Esophagus muscularis mucosa (tissue), 4 donors: ENCODE data around the gene SIKE1. TPM values are rescaled to one million over a fixed set of nuclear protein-coding genes. Genes with fewer than 3 reads are reported as not detected.
"Not testable (repeated sequence)": the region's sequence is repeated elsewhere in the genome, so short reads cannot be mapped to it uniquely, and the experiment has no call there.

ENCODE experiments used
- DNase-seq: peaks from one replicate; pipeline ENCODE4 v3.0.0-alpha.2; 2017; ENCODE audit errors: extremely low spot score
- H3K27ac ChIP-seq, 4 donors: fragments of 200-600 bp; sonication (generic); replicated peaks in 1 of 4; 1 replicate in 3 of 4; 2 replicates in 1 of 4; pipeline ENCODE4 v1.5.1; 2016 to 2019; ENCODE audit warnings: mild to moderate bottlenecking in 1 of 4
- H3K27me3 ChIP-seq, 4 donors: fragments of 200-600 bp; sonication (generic); one replicate each; pipeline versions ENCODE4 v1.5.1 to v1.6.0; 2016 to 2019
- H3K36me3 ChIP-seq, 4 donors: fragments of 200-600 bp; sonication (generic); one replicate each; pipeline ENCODE4 v1.5.1; 2016 to 2019
- H3K4me1 ChIP-seq, 4 donors: fragments of 200-600 bp; sonication (generic); one replicate each; pipeline ENCODE4 v1.5.1; 2016 to 2019
- H3K4me3 ChIP-seq, 4 donors: fragments of 200-600 bp; sonication (generic); 1 replicate in 2 of 4; 2 replicates in 2 of 4; pipeline ENCODE4 v1.5.1; 2016 to 2019; ENCODE audit warnings: mild to moderate bottlenecking in 4 of 4, moderate library complexity in 1 of 4
- H3K9me3 ChIP-seq, 4 donors: fragments of 200-600 bp; sonication (generic); 1 replicate in 3 of 4; 2 replicates in 1 of 4; pipeline ENCODE4 v1.5.1; 2016 to 2019
- CTCF ChIP-seq, 3 experiments: fragments of 200-600 bp in 2 of 3; fragments of 450-650 bp in 1 of 3; sonication (generic) in 2 of 3; IDR thresholded peaks; one replicate each; pipeline ENCODE4 v1.5.1; 2017 to 2019; ENCODE audit warnings: antibody characterized with exemption in 3 of 3, mild to moderate bottlenecking in 2 of 3, moderate library complexity in 1 of 3
- EP300 ChIP-seq: sonication (generic); formaldehyde crosslinking; IDR thresholded peaks from one replicate; pipeline ENCODE4 v1.6.1; 2017; ENCODE audit warnings: antibody characterized with exemption
- POLR2A ChIP-seq: fragments of 450-650 bp; IDR thresholded peaks from one replicate; pipeline ENCODE4 v1.6.1; 2017; ENCODE audit warnings: antibody characterized with exemption, moderate library complexity, mild to moderate bottlenecking, low read depth
- POLR2AphosphoS5 ChIP-seq, 2 donors: sonication (generic); formaldehyde crosslinking; IDR thresholded peaks; one replicate each; pipeline ENCODE4 v1.6.1; 2017; ENCODE audit warnings: antibody characterized with exemption in 2 of 2
- WGBS: methylation state at CpG from one replicate; pipeline ENCODE4 v1.1.5; 2018; 5-methylcytosine and 5-hydroxymethylcytosine counted together
- intact Hi-C: fragments of 100-400 bp; cut with DNase I; formaldehyde crosslinking; loops from one replicate; pipeline ENCODE4 v1.15.1; 2023
- total RNA-seq, 4 donors: library from RNA; depleted of rRNA; stranded (reverse); fragments of >200 nt; gene quantifications; one replicate each; pipeline versions ENCODE4 v1.1.0 to v1.2.1, GENCODE V29; 2016

SIKE1 gene
- total RNA-seq, 4 donors from 2014 or later: 31.5 to 60.7 (median 50.9) TPM

GRCh38 chr1:114819869-114820268 is 39.4 kb upstream of the SIKE1 start:
- intact Hi-C loops: no loop called here

GRCh38 chr1:114804449-114804848 is 24.0 kb upstream of the SIKE1 start:
- intact Hi-C loops, H3K9me3 ChIP-seq, DNase-seq, H3K27me3 ChIP-seq, H3K27ac ChIP-seq, H3K4me1 ChIP-seq, H3K4me3 ChIP-seq, H3K36me3 ChIP-seq: not testable (repeated sequence)
- 80% methylated on average over 1 of the region's 33 CpGs for WGBS

More at GRCh38 chr1:114819869-114820268, 39.4 kb upstream of the SIKE1 start:
- 70% methylated on average over 3 of the region's 3 CpGs for WGBS
- H3K27me3 ChIP-seq: no peaks in the 10 kb centered on the region
- no peak overlapping the region for H3K4me3 ChIP-seq
- H3K4me1 ChIP-seq: no peaks in the 10 kb centered on the region
- TF ChIP-seq CTCF (IDR thresholded peaks at IDR 0.05) (no peak), POLR2AphosphoS5 (IDR thresholded peaks at IDR 0.05) (no peak), POLR2A (no peak), EP300 (no peak)
- no peaks in the 10 kb centered on the region for H3K36me3 ChIP-seq
- DNase-seq: no peak
- no peak overlapping the region for H3K27ac ChIP-seq
- no peaks in the 10 kb centered on the region for H3K9me3 ChIP-seq

GRCh38 chr1:114803001-114803400 is 22.5 kb upstream of the SIKE1 start:
- no peak for DNase-seq
- H3K4me3 ChIP-seq: no peak overlapping the region
- no peak for TF ChIP-seq POLR2AphosphoS5 (IDR thresholded peaks at IDR 0.05)
- no peak for TF ChIP-seq POLR2A
- no peaks in the 10 kb centered on the region for H3K9me3 ChIP-seq
- H3K36me3 ChIP-seq: no peaks in the 10 kb centered on the region
- H3K4me1 ChIP-seq: no peaks in the 10 kb centered on the region
- WGBS: 57% methylated on average over 3 of the region's 3 CpGs
- peaks cover 0 to 9% (median 0%) of the 10 kb centered on the region in 4 donors for H3K27me3 ChIP-seq
- no peak overlapping the region for H3K27ac ChIP-seq
- intact Hi-C loops: no loop called here

- no peaks in the 10 kb centered on the region for H3K4me1 ChIP-seq
- H3K4me3 ChIP-seq: no peak overlapping the region
- no peak overlapping the region for H3K27ac ChIP-seq
- TF ChIP-seq POLR2A (no peak), EP300 (no peak), CTCF (IDR thresholded peaks at IDR 0.05) (no peak), POLR2AphosphoS5 (IDR thresholded peaks at IDR 0.05) (no peak)
- peaks cover 0 to 25% (median 0%) of the 10 kb centered on the region in 4 donors for H3K27me3 ChIP-seq
- 93% methylated on average over 2 of the region's 2 CpGs for WGBS
- no peaks in the 10 kb centered on the region for H3K9me3 ChIP-seq
- DNase-seq: no peak
- H3K36me3 ChIP-seq: no peaks in the 10 kb centered on the region
- intact Hi-C loops: no loop called here
Measured at GRCh38 chr1:114794038-114794437, 13.6 kb upstream of the SIKE1 start.

GRCh38 chr1:114790581-114790980 is 10.1 kb upstream of the SIKE1 start:
- intact Hi-C loops, H3K27ac ChIP-seq, H3K4me3 ChIP-seq, H3K4me1 ChIP-seq, H3K36me3 ChIP-seq, DNase-seq: not testable (repeated sequence)
- 92% methylated on average over 14 of the region's 25 CpGs for WGBS
- H3K9me3 ChIP-seq: peaks cover 0 to 11% (median 0%) of the 10 kb centered on the region in 4 donors
- peaks cover 0 to 25% (median 0%) of the 10 kb centered on the region in 4 donors for H3K27me3 ChIP-seq

GRCh38 chr1:114786440-114786839 is 6.0 kb upstream of the SIKE1 start:
- H3K4me1 ChIP-seq, H3K4me3 ChIP-seq, H3K27ac ChIP-seq, intact Hi-C loops, H3K36me3 ChIP-seq, H3K27me3 ChIP-seq, DNase-seq: not testable (repeated sequence)
- H3K9me3 ChIP-seq: peaks cover 0 to 11% (median 0%) of the 10 kb centered on the region in 4 donors
- WGBS: 95% methylated on average over 1 of the region's 1 CpG

- 86% methylated on average over 5 of the region's 5 CpGs for WGBS
- intact Hi-C loops: no loop called here
Measured at GRCh38 chr1:114782476-114782875, 2.0 kb upstream of the SIKE1 start.

More at GRCh38 chr1:114782476-114782875, 2.0 kb upstream of the SIKE1 start:
- no peak overlapping the region for H3K4me3 ChIP-seq
- peaks cover 14 to 20% (median 17%) of the 10 kb centered on the region in 4 donors for H3K4me1 ChIP-seq
- no peak for TF ChIP-seq CTCF (IDR thresholded peaks at IDR 0.05)
- no peak for TF ChIP-seq POLR2A
- no peak for TF ChIP-seq EP300
- TF ChIP-seq POLR2AphosphoS5 (IDR thresholded peaks at IDR 0.05): no peak
- no peak overlapping the region for H3K27ac ChIP-seq
- H3K9me3 ChIP-seq: peaks cover 0 to 11% (median 0%) of the 10 kb centered on the region in 4 donors
- peaks cover 0 to 16% (median 9%) of the 10 kb centered on the region in 4 donors for H3K36me3 ChIP-seq
- no peaks in the 10 kb centered on the region for H3K27me3 ChIP-seq
- DNase-seq: no peak
